Mesodermal cell (in vitro differentiated cells): ENCODE measurements around the gene LARP1.
A peak's percentile ranks its signal among the peaks of the same experiment; 100 is the strongest.

Source experiments
- H3K27ac ChIP-seq: 2 replicates; pipeline ENCODE4 v1.7.0; 2013; ENCODE audit warnings: mild to moderate bottlenecking, low read depth, low read length, moderate library complexity; ENCODE audit not compliant: severe bottlenecking
- H3K36me3 ChIP-seq: 2 replicates; pipeline ENCODE4 v1.7.1; 2013; ENCODE audit warnings: mild to moderate bottlenecking, low read length, moderate library complexity; ENCODE audit not compliant: control insufficient read depth, insufficient read depth
- H3K4me1 ChIP-seq: one replicate; pipeline ENCODE4 v1.7.1; 2013; ENCODE audit warnings: mild to moderate bottlenecking, low read length; ENCODE audit not compliant: insufficient read depth, control insufficient read depth, poor library complexity, severe bottlenecking
- H3K4me3 ChIP-seq: 2 replicates; pipeline ENCODE4 v1.7.0; 2013; ENCODE audit warnings: low read length, control low read depth, mild to moderate bottlenecking; ENCODE audit not compliant: insufficient read depth, poor library complexity, severe bottlenecking; ENCODE audit errors: extremely low read depth
- H3K9me3 ChIP-seq: 2 replicates; pipeline ENCODE4 v1.7.1; 2013; ENCODE audit warnings: mild to moderate bottlenecking, low read length, moderate library complexity; ENCODE audit not compliant: control insufficient read depth
- WGBS, 2 experiments: methylation state at CpG; one replicate each; pipeline ENCODE4 v1.1.5; 2013; ENCODE audit warnings: missing lambda C conversion rate in 2 of 2; ENCODE audit not compliant: insufficient coverage in 2 of 2; 5-methylcytosine and 5-hydroxymethylcytosine counted together

LARP1 gene

DNA sequence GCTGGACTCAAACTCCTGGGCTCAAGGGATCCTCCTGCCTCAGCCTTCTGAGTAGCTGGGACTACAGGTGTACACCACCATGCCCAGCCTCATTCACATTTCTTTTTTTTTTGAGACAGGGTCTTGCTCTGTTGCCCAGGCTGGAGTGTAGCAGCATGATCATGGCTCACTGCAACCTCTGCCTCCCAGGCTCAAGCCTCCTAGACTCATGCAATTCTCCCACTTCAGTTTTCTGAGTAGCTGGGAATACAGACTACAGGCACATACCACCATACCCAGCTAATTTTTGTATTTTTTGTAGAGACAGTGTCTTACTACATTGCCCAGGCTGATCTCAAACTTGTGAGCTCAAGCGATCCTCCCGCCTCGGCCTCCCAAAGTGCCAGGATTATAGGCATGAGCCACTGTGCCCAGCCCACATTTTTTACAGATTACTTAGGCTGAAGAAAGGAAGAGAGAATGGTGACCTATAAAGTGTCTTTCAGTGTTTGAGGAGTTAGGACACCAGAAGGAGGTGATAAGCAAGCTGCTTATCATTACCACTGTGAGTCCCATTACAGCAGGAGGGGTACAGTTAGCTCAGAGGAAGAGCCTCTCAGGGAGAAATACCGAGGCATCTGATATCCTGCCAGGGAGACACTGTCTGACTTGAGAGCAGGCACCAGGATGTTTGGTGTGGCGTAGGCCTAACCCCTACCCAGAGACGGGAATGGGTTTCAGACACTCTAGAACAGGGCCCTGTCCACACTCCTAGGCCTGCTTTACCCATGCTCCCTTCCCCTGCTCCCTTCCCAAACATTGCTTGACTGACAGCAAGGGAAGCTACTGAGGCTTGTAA is 85.5 kb downstream of the LARP1 start:
- Histone ChIP-seq H3K27ac (peak overlapping the region; percentile 77), H3K9me3 (no peaks in the 10 kb centered on the region), H3K36me3 (peaks cover 23% of the 10 kb centered on the region), H3K4me3 (no peak overlapping the region), H3K4me1 (peaks cover 28% of the 10 kb centered on the region)
- 54 to 84% methylated on average over 2 to 6 of the region's 6 CpGs for WGBS, 2 experiments

DNA sequence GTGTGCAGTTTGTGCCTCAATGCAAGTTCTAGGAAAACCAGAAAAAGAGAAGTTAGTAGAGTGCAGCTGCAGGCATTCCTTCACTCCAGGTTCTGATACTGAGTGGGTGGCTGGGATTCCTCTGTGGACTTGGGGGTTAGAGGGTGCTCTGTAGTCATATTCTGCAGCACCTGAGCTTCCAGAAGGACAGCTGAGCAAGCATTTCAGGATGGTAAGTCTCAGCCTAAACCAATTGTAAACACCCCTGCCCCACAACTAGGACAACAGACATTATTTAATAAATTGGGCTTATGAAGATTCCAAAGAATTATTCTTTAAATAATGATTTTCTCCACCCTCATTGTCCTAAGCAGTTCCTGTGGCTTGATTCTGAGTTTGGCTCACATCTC is 86.1 kb downstream of the LARP1 start:
- H3K36me3 ChIP-seq: peaks cover 19% of the 10 kb centered on the region
- no peak overlapping the region for H3K4me3 ChIP-seq
- peaks cover 28% of the 10 kb centered on the region for H3K4me1 ChIP-seq
- peak overlapping the region; percentile 77 for H3K27ac ChIP-seq
- no peaks in the 10 kb centered on the region for H3K9me3 ChIP-seq

DNA sequence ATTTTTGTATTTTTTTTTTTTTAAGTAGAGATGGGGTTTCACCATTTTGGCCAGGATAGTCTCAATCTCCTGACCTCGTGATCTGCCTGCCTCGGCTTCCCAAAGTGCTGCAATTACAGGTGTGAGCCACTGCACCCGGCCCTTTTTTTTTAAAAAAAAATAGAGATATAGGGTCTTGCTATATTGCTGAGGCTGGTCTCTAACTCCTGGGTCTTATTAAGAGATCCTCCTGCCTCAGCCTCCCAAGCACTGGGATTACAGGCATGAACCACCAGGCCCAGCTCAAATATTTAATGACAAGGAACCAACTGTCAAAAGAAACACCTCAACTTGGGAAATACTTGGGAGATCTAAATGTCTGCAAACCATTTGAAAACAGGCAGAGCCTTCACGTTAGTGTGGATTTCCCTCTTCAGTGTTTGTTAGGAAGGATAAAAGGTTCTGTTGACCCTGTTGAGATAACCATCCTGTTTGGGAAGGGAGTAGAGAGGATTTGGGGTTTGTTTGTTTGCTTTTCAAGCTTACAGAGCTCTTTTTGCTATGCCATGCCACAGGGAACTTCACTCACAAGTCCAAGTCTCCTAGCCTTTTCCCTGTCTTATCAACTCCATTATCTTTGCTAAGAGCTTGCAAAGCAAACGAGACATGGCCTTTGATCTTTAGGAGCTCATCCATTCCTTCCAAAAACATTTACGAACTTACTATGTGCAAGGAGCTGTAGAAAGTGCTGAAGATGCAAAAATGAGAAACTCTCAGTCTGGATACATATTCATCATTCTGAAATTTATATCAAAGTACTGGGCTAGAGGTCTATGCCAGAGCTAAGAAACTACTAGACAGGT is 87.7 kb downstream of the LARP1 start:
- peak overlapping the region; percentile 64 for H3K27ac ChIP-seq
- 13 to 74% methylated on average over 1 to 4 of the region's 6 CpGs for WGBS, 2 experiments

DNA sequence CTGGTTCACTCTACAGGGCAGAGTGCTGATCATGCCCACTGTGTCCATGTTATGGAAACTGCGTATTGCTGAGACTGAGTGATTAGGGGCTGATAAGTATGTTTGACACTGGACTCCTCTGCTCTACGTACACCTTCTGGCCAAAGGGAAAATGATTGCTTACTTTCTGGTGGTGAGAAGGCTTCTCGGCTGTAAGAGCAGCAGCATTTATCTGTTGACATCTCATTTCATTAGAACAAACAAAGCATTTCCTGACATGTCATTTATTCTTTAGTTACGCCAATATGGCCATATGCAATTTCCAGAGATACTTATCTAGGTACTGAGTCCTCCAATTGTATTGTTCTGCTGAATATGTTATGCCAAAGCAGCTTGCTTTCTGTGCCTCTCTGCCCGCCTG is 89.6 kb downstream of the LARP1 start:
- WGBS, 2 experiments: 92 to 94% methylated on average over 2 to 5 of the region's 5 CpGs
- H3K4me3 ChIP-seq: no peak overlapping the region
- H3K9me3 ChIP-seq: no peaks in the 10 kb centered on the region
- peaks cover 28% of the 10 kb centered on the region for H3K4me1 ChIP-seq
- peaks cover 5% of the 10 kb centered on the region for H3K36me3 ChIP-seq
- no peak overlapping the region for H3K27ac ChIP-seq

More for the DNA sequence above, 87.7 kb downstream of the LARP1 start:
- Histone ChIP-seq H3K4me1 (peaks cover 28% of the 10 kb centered on the region), H3K36me3 (peaks cover 8% of the 10 kb centered on the region), H3K4me3 (no peak overlapping the region), H3K9me3 (no peaks in the 10 kb centered on the region)

DNA sequence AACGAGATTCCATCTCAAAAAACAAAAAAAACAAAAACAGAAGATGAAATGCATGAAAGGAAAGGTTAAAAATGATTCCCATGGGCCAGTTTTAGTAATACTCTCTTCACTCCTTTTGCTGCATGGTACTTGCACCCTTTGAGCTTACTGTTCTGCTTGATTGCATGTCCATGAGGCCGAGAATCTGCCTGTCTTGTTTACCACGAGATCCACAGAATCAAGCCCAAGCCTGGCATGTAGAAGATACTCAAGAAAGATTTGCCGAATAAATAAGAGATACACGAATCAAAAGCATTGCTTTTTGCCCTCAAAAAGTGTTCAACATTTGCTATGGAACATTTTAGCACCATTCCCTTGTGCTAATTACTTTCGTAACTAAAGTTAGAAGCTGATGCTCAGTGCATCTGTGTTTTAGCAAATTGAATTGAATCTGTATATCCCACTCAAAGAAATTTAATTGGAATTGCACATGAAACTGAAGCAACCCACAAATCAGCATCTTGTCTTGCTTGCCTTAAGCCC is 94.1 kb downstream of the LARP1 start:
- H3K4me1 ChIP-seq: peaks cover 29% of the 10 kb centered on the region
- H3K27ac ChIP-seq: peak overlapping the region; percentile 90
- no peaks in the 10 kb centered on the region for H3K9me3 ChIP-seq
- peak overlapping the region; percentile 46 for H3K4me3 ChIP-seq
- H3K36me3 ChIP-seq: no peaks in the 10 kb centered on the region
- 81 to 95% methylated on average over 4 of the region's 6 CpGs for WGBS, 2 experiments

DNA sequence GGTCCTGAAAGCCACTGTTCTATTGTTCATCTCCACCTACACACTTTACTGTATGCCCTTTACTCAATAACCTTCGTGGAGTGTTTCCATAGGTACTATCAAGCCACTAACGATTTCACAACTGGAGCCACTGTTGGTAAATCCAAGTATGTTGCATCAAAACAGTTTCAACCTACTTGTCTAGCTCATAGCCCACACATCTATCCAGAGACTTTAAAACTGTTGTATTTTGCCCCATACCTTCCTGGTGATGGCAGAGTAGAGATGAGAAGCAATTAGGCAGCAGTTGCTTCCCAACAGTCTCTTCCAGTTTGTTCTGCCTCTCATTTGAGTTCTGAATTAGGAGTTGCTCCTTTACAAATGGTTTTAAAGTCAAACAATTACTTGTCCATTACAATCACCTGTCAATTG is 94.6 kb downstream of the LARP1 start:
- peak overlapping the region; percentile 46 for H3K4me3 ChIP-seq
- no peaks in the 10 kb centered on the region for H3K36me3 ChIP-seq
- H3K4me1 ChIP-seq: peaks cover 24% of the 10 kb centered on the region
- H3K27ac ChIP-seq: peak overlapping the region; percentile 90
- no peaks in the 10 kb centered on the region for H3K9me3 ChIP-seq
- WGBS, 2 experiments: 90 to 92% methylated on average over 2 of the region's 2 CpGs

DNA sequence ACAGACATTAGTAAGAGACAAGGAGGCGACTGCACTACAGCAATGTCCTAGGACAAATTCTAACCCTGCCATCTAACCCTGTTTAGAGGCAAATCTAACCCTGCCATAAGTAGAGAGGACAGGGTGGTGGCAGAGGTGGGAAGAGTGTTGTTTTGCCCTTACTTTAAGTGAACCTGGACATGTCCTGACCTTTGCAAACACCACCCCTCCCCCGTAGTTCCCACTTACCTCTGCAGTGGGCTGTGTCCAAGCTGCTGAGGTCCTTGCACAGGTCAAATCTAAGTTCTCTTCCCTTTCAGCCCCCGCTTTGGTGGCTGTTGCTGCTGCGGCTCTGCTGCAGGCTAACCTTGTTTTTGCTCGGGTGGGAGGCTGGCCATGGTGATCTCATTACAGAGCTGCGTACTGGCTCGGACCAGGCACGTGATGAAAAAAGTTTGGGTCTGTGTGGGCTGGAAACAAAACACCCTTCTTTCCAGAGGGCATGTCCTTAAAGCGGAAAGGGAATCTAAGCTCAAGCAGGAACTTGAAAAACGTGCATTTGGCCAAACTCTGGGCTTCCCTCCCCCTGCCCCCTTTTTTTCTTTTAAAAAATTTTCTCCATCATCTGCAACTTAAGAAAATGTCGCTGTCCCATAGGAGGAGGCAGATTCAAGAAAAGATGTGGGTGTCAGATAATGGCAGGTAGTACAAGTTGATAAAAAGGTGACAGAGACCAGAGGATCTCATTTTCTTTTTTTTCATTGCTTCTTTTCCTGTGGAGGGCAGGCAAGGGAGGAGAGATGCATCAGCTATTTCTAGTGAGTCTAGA is 95.3 kb downstream of the LARP1 start, which contains the start of gene FAXDC2:
Gene FAXDC2, minus strand, starts transcription at position 349 of the 808 bp plus-strand sequence. CDS start 12,425 bp downstream, outside the sequence.
- Histone ChIP-seq H3K4me1 (peaks cover 19% of the 10 kb centered on the region), H3K36me3 (no peaks in the 10 kb centered on the region), H3K9me3 (no peaks in the 10 kb centered on the region), H3K4me3 (peak within 1 kb of the TSS; percentile 46), H3K27ac (peak within 1 kb of the TSS; percentile 90)
- WGBS, 2 experiments: 3 to 18% methylated on average over 6 to 8 of the region's 11 CpGs

DNA sequence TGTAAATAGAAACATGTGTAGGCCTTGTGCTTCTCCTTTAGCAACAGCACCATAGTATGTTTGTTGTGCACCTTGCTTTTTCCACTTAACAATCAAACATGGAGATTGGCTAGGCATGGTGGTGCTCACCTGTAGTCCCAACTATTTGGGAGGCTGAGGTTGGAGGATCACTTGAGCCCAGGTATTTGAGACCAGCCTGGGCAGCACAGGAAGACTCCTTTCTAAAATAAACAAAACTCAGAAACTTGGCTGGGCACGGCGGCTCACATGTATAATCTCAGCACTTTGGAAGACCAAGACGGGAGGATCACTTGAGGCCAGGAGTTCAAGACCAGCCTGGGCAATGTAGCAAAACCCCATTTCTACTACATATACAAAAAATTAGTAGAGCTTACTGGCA is 96.2 kb downstream of the LARP1 start:
- no peaks in the 10 kb centered on the region for H3K9me3 ChIP-seq
- no peak overlapping the region for H3K4me3 ChIP-seq
- WGBS, 2 experiments: no CpG with 5 or more reads among the region's 3 CpGs
- H3K27ac ChIP-seq: no peak overlapping the region
- no peaks in the 10 kb centered on the region for H3K36me3 ChIP-seq
- H3K4me1 ChIP-seq: peaks cover 25% of the 10 kb centered on the region

DNA sequence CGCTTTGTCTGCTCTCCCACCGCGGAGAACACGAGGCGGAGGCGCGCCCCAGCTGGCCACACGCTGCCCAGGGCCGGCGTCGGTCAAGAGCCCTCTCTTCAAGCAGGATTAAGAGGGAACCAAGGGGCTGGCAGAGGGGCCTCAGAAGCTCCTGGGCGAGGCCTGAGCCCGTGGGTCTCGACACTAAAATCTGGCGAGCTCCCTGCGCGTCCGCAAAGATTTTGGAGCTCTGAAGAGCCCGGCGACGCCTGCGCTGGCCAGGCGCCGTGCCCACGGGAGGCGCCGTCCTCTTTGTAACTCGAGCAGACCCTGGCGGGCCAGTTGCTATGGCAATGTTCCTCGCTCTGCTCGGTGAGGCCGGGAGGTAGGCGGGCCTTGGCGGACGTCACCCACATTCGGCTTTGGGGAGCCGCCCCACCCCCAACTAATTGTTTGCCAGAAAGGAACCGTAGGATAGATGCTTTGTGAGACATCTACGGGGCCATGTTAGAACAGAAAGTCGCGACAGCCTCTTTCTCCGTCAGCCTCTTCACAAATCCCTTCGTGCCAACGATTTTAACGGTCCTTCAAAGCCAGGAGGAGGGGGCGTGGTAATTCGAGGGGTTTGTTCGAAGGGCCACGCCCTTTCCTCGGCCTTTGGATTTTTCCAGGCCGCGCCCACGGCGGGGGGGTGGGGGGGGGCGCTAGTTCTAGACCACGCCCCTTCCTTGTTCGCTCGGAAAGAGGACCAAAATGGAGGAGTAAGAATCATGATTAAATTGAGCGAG is 102.5 kb downstream of the LARP1 start:
- 0 to 1% methylated on average over 38 to 43 of the region's 59 CpGs for WGBS, 2 experiments
- Histone ChIP-seq H3K4me1 (peaks cover 19% of the 10 kb centered on the region), H3K9me3 (no peaks in the 10 kb centered on the region), H3K27ac (peak overlapping the region; percentile 99), H3K4me3 (peak overlapping the region; percentile 63), H3K36me3 (peaks cover 12% of the 10 kb centered on the region)
